HFF-Myc (cell line): ENCODE results near the gene UGT1A6.
"Not testable (repeated sequence)": the region's sequence is repeated elsewhere in the genome, so short reads cannot be mapped to it uniquely, and the experiment has no call there.

Source experiments
- DNase-seq: peaks from one replicate; pipeline ENCODE4 v3.0.0-alpha.2; 2011; ENCODE audit warnings: low read depth; ENCODE audit errors: extremely low read depth
- H3K4me3 ChIP-seq: replicated peaks from 2 replicates; pipeline ENCODE4 v1.5.1; 2011; ENCODE audit warnings: low read depth, mild to moderate bottlenecking, control low read depth, low read length
- CTCF ChIP-seq: IDR thresholded peaks from 2 replicates; pipeline ENCODE4 v1.5.1; 2012; ENCODE audit warnings: mild to moderate bottlenecking, low read depth, low read length, control low read depth; ENCODE audit errors: missing control alignments

The UGT1A6 gene

DNA sequence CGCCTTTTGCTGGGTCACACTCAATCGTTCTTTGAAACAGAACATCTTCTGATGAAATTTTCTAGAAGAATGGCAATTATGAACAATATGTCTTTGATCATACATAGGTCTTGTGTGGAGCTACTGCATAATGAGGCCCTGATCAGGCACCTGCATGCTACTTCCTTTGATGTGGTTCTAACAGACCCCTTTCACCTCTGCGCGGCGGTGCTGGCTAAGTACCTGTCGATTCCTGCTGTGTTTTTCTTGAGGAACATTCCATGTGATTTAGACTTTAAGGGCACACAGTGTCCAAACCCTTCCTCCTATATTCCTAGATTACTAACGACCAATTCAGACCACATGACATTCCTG, 20.5 kb downstream of the UGT1A6 start:
- DNase-seq = no peak
- TF ChIP-seq CTCF = no peak

GRCh38 chr2:233714121-233714520, 21.4 kb downstream of the UGT1A6 start:
- no peak for DNase-seq
- no peak for TF ChIP-seq CTCF
- no peak overlapping the region for H3K4me3 ChIP-seq

More for the DNA sequence above, 20.5 kb downstream of the UGT1A6 start:
- no peak overlapping the region for H3K4me3 ChIP-seq

- no peak for DNase-seq
- no peak for TF ChIP-seq CTCF
- H3K4me3 ChIP-seq = no peak within 1 kb of the TSS
These were observed 25.9 kb downstream of the UGT1A6 start, which contains the start of gene UGT1A4 for GRCh38 chr2:233718552-233718951. Gene UGT1A4, plus strand, starts transcription at chr2:233718736. Its CDS starts 85 bp downstream, at chr2:233718821.

GRCh38 chr2:233728723-233729301, 36.1 kb downstream of the UGT1A6 start, which contains the start of gene UGT1A3:
Gene UGT1A3, plus strand, starts transcription at chr2:233729042. Its CDS starts 85 bp downstream, at chr2:233729127.
- H3K4me3 ChIP-seq = no peak within 1 kb of the TSS
- no peak for DNase-seq
- no peak for TF ChIP-seq CTCF

DNA sequence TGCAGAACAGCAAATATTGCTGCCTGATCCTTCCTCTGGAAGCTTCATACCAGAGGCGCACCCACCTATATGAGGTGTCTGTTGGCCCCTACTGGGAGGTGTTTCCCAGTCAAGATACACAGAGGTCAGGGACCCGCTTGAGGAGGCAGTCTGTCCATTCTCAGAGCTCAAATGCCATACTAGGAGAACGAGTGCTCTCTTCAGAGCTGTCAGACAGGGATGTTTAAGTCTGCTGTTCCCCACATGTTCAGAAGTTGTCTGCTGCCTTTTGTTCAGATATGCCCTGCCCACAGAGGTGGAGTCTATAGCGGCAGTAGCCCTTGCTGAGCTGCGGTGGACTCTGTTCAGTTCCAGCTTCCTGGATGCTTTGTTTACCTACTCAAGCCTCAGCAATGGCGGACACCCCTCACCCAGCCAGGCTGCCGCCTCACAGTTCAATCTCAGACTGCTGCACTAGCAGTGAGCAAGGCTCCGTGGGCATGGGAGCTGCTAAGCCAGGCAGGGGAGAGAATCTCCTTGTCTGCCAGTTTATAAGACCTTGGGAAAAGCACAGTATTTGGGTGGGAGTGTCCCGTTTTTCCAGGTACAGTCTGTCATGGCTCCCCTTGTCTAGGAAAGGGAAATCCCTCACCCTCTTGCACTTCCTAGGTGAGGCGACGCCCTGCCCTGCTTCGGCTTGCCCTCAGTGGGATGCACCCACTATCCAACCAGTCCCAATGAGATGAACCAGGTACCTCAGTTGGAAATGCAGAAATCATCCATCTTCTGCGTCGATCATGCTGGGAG, 44.4 kb downstream of the UGT1A6 start:
- not testable (repeated sequence) for DNase-seq, H3K4me3 ChIP-seq

GRCh38 chr2:233740870-233741269, 48.2 kb downstream of the UGT1A6 start:
- DNase-seq = no peak
- no peak for TF ChIP-seq CTCF
- H3K4me3 ChIP-seq = no peak overlapping the region

DNA sequence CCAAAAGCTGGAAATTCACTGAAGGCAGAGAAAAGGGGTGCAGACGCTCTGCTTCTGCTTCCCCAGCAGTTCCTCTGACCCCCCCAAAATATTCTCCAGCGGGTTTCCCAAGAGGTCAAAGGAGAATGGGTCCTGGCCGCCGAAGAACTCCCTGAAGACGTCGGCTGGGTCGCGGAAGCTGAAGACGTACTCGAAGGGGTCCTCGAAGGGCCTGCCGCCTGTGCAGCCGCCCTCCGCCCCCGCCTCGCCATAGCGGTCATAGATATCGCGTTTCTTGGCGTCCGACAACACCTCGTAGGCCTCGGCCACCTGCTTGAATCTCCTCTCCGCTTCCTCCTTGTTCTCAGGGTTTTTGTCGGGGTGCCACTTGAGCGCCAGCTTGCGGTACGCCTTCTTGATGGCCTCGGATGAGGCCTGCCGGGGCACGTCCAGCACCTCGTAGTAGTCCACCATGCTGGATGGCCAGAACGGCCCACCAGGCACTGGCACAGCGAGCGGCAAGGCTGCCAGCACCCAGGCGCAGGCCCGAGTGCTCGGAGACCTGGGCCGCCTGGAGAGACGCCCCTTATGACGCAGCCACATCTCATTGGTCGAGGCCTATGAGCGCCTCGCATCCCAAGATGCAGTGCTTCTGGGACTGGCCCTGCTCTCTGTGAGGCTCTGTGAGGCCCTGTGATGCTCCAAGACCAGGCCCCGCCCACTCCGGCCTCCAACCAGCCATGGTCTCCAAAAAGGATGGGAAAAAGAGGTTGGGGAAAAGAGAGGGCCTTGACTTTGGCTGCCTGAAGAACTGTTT, 51.0 kb downstream of the UGT1A6 start:
- no peak overlapping the region for H3K4me3 ChIP-seq
- no peak for TF ChIP-seq CTCF
- DNase-seq = no peak
